ENCODE results near the gene TBXAS1.

TBXAS1 gene

DNA sequence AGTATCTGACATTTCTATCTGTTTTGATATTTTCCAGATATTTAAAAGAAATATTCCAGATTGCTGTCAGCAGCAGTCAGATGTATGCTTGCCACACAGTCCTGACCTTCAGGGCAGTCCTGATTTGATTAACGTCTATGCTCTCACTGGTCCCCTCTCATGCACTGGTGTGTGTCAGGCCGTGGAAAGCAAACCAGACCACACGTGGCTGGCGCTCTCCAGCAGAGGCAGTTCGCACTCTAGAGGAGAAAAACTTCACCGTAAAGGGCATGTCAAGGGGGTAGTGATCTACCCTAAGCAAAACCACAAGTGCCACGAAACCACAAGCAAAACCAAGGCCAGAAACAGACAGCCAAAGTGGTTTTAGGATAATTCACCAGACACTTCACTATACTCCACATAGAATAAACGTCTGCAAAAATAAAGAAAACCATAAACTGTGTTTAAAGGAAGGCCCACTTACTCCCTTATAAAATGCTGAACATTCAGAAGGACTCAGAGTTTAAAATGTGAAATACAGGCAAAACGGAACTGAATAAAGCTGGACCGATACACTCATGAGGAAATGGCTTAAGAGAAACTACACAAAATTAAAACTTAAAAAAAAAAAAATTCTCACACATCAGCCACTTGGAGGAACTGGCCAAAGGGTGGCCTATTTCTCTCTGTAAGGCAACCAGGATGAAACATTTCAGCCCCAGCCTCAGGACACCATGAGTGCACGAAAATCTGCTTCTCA, 207.3 kb downstream of the TBXAS1 start:
- Histone ChIP-seq H3K4me1 (ENCODE audit: insufficient read depth, poor library complexity, severe bottlenecking) (peaks cover 33% of the 10 kb centered on the region), H3K36me3 (ENCODE audit: low read depth) (peaks cover 48% of the 10 kb centered on the region), H3K27ac (ENCODE audit: poor library complexity, severe bottlenecking) (peak overlapping the region; percentile 98), H3K9me3 (ENCODE audit: severe bottlenecking) (no peaks in the 10 kb centered on the region), H3K27me3 (ENCODE audit: insufficient read depth, poor library complexity, severe bottlenecking) (no peaks in the 10 kb centered on the region), H3K4me3 (ENCODE audit: severe bottlenecking) (no peak overlapping the region)
- DNase-seq (ENCODE audit: low spot score) (no peak), ATAC-seq (ENCODE audit: low read depth) (no peak)
- TF ChIP-seq, protein P1, sequence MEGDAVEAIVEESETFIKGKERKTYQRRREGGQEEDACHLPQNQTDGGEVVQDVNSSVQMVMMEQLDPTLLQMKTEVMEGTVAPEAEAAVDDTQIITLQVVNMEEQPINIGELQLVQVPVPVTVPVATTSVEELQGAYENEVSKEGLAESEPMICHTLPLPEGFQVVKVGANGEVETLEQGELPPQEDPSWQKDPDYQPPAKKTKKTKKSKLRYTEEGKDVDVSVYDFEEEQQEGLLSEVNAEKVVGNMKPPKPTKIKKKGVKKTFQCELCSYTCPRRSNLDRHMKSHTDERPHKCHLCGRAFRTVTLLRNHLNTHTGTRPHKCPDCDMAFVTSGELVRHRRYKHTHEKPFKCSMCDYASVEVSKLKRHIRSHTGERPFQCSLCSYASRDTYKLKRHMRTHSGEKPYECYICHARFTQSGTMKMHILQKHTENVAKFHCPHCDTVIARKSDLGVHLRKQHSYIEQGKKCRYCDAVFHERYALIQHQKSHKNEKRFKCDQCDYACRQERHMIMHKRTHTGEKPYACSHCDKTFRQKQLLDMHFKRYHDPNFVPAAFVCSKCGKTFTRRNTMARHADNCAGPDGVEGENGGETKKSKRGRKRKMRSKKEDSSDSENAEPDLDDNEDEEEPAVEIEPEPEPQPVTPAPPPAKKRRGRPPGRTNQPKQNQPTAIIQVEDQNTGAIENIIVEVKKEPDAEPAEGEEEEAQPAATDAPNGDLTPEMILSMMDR (IDR thresholded peaks at IDR 0.05; ENCODE audit: poor library complexity, severe bottlenecking) = no peak

DNA sequence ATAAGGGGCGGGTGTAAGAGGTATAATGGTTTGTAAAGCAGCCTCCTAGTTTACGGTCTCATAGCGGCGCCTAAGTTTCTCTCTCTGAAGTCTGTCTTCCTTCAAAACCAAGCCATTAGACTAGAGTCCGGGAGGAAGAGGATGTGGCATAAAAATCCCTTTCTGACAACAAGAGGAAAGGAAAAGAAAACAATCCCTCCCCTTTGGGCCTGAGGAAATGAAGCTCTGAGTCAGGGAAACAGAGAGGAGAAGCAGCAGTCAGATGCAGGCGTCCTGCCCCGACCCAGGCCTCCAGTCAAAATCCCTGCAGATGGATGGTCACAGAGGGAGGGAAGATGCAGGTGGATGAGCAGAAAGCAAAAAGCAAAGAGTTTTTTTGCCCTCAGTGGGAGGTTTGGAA, 210.0 kb downstream of the TBXAS1 start:
- DNase-seq (ENCODE audit: low spot score) (no peak), ATAC-seq (ENCODE audit: low read depth) (no peak)
- Histone ChIP-seq H3K9me3 (ENCODE audit: severe bottlenecking) (no peaks in the 10 kb centered on the region), H3K36me3 (ENCODE audit: low read depth) (peaks cover 47% of the 10 kb centered on the region), H3K4me1 (ENCODE audit: insufficient read depth, poor library complexity, severe bottlenecking) (peaks cover 17% of the 10 kb centered on the region), H3K4me3 (ENCODE audit: severe bottlenecking) (no peak overlapping the region), H3K27me3 (ENCODE audit: insufficient read depth, poor library complexity, severe bottlenecking) (no peaks in the 10 kb centered on the region), H3K27ac (ENCODE audit: poor library complexity, severe bottlenecking) (no peak overlapping the region)
- TF ChIP-seq, protein P1 (IDR thresholded peaks at IDR 0.05; ENCODE audit: poor library complexity, severe bottlenecking) = no peak

DNA sequence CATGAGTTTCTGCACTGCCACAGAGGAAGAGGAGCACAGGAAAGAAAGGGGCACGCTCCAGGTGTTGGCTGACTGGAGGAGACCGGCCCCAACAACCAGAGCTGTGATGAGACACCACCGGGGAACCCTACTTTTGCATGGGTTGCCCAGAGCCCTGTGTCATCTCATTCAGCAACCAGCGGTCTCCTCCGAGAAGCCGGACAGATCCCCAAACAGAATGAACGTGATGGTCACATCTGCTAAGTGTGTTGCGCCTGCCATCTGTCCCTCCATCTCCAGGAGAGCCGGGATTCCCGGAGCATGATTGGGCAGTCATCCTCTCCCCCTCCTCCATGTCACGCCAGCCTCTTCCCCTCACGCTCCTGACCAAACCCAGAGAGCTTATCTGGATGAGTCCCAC, 210.8 kb downstream of the TBXAS1 start:
- Histone ChIP-seq H3K27me3 (ENCODE audit: insufficient read depth, poor library complexity, severe bottlenecking) (no peaks in the 10 kb centered on the region), H3K27ac (ENCODE audit: poor library complexity, severe bottlenecking) (no peak overlapping the region), H3K4me3 (ENCODE audit: severe bottlenecking) (no peak overlapping the region), H3K4me1 (ENCODE audit: insufficient read depth, poor library complexity, severe bottlenecking) (peaks cover 8% of the 10 kb centered on the region), H3K36me3 (ENCODE audit: low read depth) (peaks cover 43% of the 10 kb centered on the region), H3K9me3 (ENCODE audit: severe bottlenecking) (no peaks in the 10 kb centered on the region)
- TF ChIP-seq, protein P1 (IDR thresholded peaks at IDR 0.05; ENCODE audit: poor library complexity, severe bottlenecking) = no peak
- ATAC-seq (ENCODE audit: low read depth) (no peak), DNase-seq (ENCODE audit: low spot score) (no peak)

DNA sequence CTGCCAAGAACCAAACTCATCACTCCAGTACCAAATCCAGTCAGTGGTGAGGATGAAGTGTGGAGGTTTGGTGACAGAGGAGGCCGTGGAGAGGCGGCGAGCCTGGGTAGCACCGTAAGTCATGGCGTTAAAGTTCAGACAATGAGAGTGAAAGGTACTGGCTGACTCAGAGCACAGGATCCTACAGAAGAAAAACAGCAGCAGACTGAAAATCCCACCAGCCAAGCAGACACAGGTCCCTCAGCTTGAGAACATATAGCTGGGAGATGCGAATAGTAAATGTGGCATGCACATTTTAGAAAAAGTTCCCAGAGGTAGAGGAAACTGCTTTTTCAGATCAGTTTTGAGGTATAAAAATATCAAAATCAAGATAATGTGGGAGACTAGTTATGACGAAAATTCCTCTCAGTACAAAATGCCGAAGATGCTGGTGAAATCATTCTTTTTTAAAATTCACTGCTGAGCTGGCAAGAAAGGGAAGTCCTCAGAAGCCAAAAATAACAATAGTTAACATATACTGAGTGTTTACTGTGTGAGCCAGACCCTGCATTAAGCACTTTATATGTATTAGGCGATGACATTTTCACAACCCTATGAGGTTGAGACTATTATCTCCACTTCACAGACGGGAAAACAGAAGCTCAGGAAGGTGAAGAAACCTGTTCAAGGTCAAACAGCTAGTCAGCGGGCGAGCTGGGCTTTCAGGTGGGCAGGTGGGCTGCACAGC, 212.8 kb downstream of the TBXAS1 start:
- TF ChIP-seq, protein P1 (IDR thresholded peaks at IDR 0.05; ENCODE audit: poor library complexity, severe bottlenecking) = no peak
- DNase-seq (ENCODE audit: low spot score) = no peak
- H3K4me1 ChIP-seq (ENCODE audit: insufficient read depth, poor library complexity, severe bottlenecking) = no peaks in the 10 kb centered on the region
- H3K9me3 ChIP-seq (ENCODE audit: severe bottlenecking) = no peaks in the 10 kb centered on the region
- no peak overlapping the region for H3K4me3 ChIP-seq (ENCODE audit: severe bottlenecking)
- ATAC-seq (ENCODE audit: low read depth) = no peak
- no peaks in the 10 kb centered on the region for H3K27me3 ChIP-seq (ENCODE audit: insufficient read depth, poor library complexity, severe bottlenecking)
- H3K27ac ChIP-seq (ENCODE audit: poor library complexity, severe bottlenecking) = no peak overlapping the region
- peaks cover 51% of the 10 kb centered on the region for H3K36me3 ChIP-seq (ENCODE audit: low read depth)

DNA sequence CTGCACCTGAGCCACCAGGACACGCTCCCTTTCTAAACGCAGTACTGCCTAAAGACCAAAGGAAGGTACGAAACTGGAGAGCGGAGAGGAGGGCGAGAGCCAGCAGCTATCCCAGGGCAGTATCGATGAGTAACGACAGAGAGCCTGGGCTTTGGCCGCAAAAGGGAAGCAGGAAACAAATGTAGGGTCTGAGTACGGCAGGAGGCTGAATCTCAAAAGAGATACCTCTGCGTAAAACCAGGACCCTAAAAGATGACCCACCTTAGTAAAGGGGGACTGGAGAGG, 213.3 kb downstream of the TBXAS1 start:
- ATAC-seq (ENCODE audit: low read depth) (no peak), DNase-seq (ENCODE audit: low spot score) (no peak)
- H3K27me3 ChIP-seq (ENCODE audit: insufficient read depth, poor library complexity, severe bottlenecking) = no peaks in the 10 kb centered on the region
- H3K4me3 ChIP-seq (ENCODE audit: severe bottlenecking) = no peak overlapping the region
- H3K9me3 ChIP-seq (ENCODE audit: severe bottlenecking) = no peaks in the 10 kb centered on the region
- no peaks in the 10 kb centered on the region for H3K4me1 ChIP-seq (ENCODE audit: insufficient read depth, poor library complexity, severe bottlenecking)
- H3K27ac ChIP-seq (ENCODE audit: poor library complexity, severe bottlenecking) = no peak overlapping the region
- TF ChIP-seq, protein P1 (IDR thresholded peaks at IDR 0.05; ENCODE audit: poor library complexity, severe bottlenecking) = no peak
- peaks cover 53% of the 10 kb centered on the region for H3K36me3 ChIP-seq (ENCODE audit: low read depth)

Data from RWPE2 (cell line).